ENCODE measurements around the gene FAM25G.
"Not testable (repeated sequence)": the region's sequence is repeated elsewhere in the genome, so short reads cannot be mapped to it uniquely, and the experiment has no call there.

Gene FAM25G
- total RNA-seq: 0 reads per million in 3 donors

DNA sequence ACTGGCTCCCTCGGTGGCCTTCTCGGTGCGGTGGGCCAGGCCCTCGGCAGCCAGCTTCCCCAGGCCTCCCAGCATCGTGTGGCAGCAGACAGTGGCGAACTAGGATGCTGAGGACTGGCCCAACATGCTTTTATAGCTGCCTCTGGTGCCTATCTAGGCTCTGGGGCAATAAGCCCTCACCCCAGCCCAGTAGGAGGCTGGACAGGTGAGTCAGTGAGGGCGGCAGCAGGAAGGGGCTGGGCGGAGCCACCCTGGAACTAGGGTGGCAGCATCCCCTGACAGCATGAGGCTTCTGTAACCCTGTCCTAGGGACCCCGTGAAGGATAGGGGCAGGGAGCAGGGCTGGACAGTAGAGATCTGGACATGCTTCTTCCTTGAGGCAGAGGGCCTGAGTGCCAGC is at the start of gene FAM25G:
TSS of gene FAM25G (minus strand) at position 101 of the 400 bp plus-strand sequence. CDS start at position 75, 26 bp downstream.
- not testable (repeated sequence) for H3K4me3 ChIP-seq (ENCODE audit: insufficient read depth, low read depth, low read length, poor library complexity, severe bottlenecking)

DNA sequence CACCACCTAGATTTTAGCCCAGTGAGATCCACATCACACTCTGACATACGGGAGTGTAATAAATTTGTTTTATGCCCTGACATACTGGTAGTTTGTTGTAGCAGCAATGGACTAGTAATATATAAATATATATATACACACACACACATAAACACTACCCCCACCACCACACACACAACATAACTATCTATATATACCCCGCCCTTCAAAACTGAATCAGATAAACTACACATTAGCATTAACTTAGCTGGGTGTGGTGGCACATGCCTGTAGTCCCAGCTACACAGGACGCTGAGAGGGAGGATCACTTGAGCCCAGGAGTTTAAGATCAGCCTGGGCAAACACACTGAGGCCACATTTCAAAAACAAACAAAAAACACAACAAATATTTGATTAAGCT is 44.9 kb upstream of the FAM25G start:
- DNase-seq; H3K27ac ChIP-seq (ENCODE audit: insufficient read depth, low read length, poor library complexity, severe bottlenecking); H3K4me3 ChIP-seq (ENCODE audit: insufficient read depth, low read depth, low read length, poor library complexity, severe bottlenecking); H3K9me3 ChIP-seq (ENCODE audit: control insufficient read depth, low read length); H3K36me3 ChIP-seq (ENCODE audit: control insufficient read depth, insufficient read depth, low read length); H3K4me1 ChIP-seq (ENCODE audit: control insufficient read depth, insufficient read depth, low read length, poor library complexity, severe bottlenecking); H3K27me3 ChIP-seq (replicated peaks; ENCODE audit: control insufficient read depth, insufficient read depth, low read length, poor library complexity, severe bottlenecking): not testable (repeated sequence)

More for the DNA sequence above, at the start of gene FAM25G:
- not testable (repeated sequence) for H3K4me1 ChIP-seq (ENCODE audit: control insufficient read depth, insufficient read depth, low read length, poor library complexity, severe bottlenecking); H3K27ac ChIP-seq (ENCODE audit: insufficient read depth, low read length, poor library complexity, severe bottlenecking); H3K36me3 ChIP-seq (ENCODE audit: control insufficient read depth, insufficient read depth, low read length); H3K27me3 ChIP-seq (replicated peaks; ENCODE audit: control insufficient read depth, insufficient read depth, low read length, poor library complexity, severe bottlenecking); DNase-seq; H3K9me3 ChIP-seq (ENCODE audit: control insufficient read depth, low read length)

DNA sequence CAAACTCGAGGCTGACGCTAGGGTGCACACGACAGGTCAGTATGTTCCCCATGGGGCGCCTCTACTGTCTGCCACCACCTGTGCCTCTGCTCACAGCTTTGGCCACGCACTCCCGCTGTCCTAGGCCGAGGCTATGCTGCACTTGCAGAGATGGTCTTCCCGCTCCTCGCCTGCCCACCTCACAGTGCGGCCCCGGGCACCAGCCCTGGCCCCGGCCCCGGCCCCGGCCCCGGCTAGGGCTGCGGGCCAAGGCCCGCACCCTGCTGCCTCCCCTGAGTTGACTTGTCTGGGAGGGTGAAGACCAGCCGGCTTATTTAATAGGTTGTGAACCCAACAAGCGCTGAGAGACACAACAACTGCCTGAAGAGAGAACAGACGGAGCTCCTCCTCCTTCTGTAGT is 32.0 kb upstream of the FAM25G start, which contains the start of gene AGAP9:
TSS of gene AGAP9 (minus strand) at position 164 of the 400 bp plus-strand sequence. CDS start at position 52, 112 bp downstream.
- H3K9me3 ChIP-seq (ENCODE audit: control insufficient read depth, low read length); DNase-seq; H3K4me1 ChIP-seq (ENCODE audit: control insufficient read depth, insufficient read depth, low read length, poor library complexity, severe bottlenecking); H3K27me3 ChIP-seq (replicated peaks; ENCODE audit: control insufficient read depth, insufficient read depth, low read length, poor library complexity, severe bottlenecking); H3K36me3 ChIP-seq (ENCODE audit: control insufficient read depth, insufficient read depth, low read length); H3K27ac ChIP-seq (ENCODE audit: insufficient read depth, low read length, poor library complexity, severe bottlenecking); H3K4me3 ChIP-seq (ENCODE audit: insufficient read depth, low read depth, low read length, poor library complexity, severe bottlenecking): not testable (repeated sequence)

DNA sequence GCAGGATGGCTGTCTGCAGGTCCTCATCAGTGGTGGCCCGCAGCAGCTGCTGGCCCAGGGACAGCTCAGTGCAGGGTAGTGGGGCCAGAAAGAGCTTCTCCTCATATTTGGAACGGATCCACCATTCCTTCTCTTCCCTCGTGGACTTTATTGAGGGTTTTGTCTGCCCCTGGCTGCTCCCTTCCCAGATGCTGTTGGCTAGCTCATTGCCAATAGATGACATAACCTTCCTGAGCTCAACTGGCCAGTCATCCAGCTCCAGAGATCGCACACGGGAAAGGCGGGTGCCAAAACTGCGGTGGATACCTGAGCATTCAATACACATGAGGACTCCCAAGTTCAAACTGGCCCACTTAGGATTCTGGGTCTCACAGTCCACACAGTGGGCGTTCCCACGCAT is 10.8 kb upstream of the FAM25G start:
- DNase-seq: not testable (repeated sequence)

DNA sequence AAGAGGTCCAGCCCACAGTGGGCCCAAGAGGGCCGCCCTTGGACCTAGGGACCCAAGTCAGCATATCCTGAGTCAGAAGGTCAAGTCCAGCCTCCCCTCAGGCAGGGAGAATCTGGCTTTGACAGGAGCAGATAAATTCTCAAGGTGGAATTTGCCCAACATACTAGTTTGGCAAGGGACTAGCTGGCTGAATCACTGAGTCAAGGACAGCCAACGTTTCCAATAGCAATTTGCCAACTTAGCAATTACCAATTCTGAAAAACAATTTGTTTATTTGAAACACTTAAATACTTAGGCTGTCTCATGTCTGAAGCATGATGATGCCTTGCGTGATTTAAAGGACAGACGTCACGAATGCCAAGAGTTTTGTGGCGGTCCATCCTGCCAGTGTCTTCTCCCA is 2.7 kb upstream of the FAM25G start:
- not testable (repeated sequence) for H3K4me1 ChIP-seq (ENCODE audit: control insufficient read depth, insufficient read depth, low read length, poor library complexity, severe bottlenecking); H3K4me3 ChIP-seq (ENCODE audit: insufficient read depth, low read depth, low read length, poor library complexity, severe bottlenecking); H3K9me3 ChIP-seq (ENCODE audit: control insufficient read depth, low read length); H3K36me3 ChIP-seq (ENCODE audit: control insufficient read depth, insufficient read depth, low read length); DNase-seq; H3K27me3 ChIP-seq (replicated peaks; ENCODE audit: control insufficient read depth, insufficient read depth, low read length, poor library complexity, severe bottlenecking); H3K27ac ChIP-seq (ENCODE audit: insufficient read depth, low read length, poor library complexity, severe bottlenecking)

More for the DNA sequence above, 10.8 kb upstream of the FAM25G start:
- H3K36me3 ChIP-seq (ENCODE audit: control insufficient read depth, insufficient read depth, low read length); H3K27ac ChIP-seq (ENCODE audit: insufficient read depth, low read length, poor library complexity, severe bottlenecking); H3K4me1 ChIP-seq (ENCODE audit: control insufficient read depth, insufficient read depth, low read length, poor library complexity, severe bottlenecking); H3K4me3 ChIP-seq (ENCODE audit: insufficient read depth, low read depth, low read length, poor library complexity, severe bottlenecking); H3K9me3 ChIP-seq (ENCODE audit: control insufficient read depth, low read length); H3K27me3 ChIP-seq (replicated peaks; ENCODE audit: control insufficient read depth, insufficient read depth, low read length, poor library complexity, severe bottlenecking): not testable (repeated sequence)

DNA sequence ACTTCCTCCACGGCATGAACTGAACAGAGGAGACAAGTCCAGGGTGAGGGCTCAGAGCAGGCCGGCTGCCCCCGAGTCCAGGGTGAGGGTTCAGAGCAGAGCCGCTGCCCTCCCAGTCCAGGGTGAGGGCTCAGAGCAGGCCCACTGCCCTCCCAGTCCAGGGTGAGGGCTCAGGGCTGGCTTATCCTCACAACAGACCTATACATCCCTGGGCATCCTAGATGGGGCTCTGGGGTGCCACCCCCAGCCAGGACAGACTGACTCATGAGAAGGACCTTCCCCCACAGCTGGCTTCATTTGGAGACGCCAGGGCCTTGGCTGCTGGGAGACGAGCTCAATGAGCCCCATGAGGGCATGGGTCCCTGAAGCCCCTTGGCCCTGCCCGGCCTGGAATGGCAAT is 1.9 kb downstream of the FAM25G start:
- H3K27me3 ChIP-seq (replicated peaks; ENCODE audit: control insufficient read depth, insufficient read depth, low read length, poor library complexity, severe bottlenecking); H3K9me3 ChIP-seq (ENCODE audit: control insufficient read depth, low read length); H3K36me3 ChIP-seq (ENCODE audit: control insufficient read depth, insufficient read depth, low read length); DNase-seq; H3K4me1 ChIP-seq (ENCODE audit: control insufficient read depth, insufficient read depth, low read length, poor library complexity, severe bottlenecking); H3K4me3 ChIP-seq (ENCODE audit: insufficient read depth, low read depth, low read length, poor library complexity, severe bottlenecking); H3K27ac ChIP-seq (ENCODE audit: insufficient read depth, low read length, poor library complexity, severe bottlenecking): not testable (repeated sequence)

DNA sequence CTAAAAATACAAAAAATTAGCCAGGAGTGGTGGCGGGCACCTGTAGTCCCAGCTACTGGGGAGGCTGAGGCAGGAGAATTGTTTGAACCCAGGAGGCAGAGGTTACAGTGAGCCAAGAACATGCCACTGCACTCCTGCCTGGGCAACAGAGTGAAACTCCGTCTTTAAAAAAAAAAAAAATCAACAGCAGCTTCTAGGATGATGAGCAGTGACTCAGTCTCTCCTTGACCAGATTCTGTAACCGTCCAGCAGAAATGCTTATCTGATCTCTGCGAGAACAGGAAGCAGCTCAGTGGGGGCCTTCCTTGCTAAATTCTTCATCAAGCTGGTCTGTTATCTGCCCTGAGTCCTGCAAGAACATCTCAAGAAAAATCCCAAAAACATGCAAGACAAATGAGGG is 5.6 kb downstream of the FAM25G start:
- not testable (repeated sequence) for H3K27me3 ChIP-seq (replicated peaks; ENCODE audit: control insufficient read depth, insufficient read depth, low read length, poor library complexity, severe bottlenecking); H3K4me3 ChIP-seq (ENCODE audit: insufficient read depth, low read depth, low read length, poor library complexity, severe bottlenecking)

DNA sequence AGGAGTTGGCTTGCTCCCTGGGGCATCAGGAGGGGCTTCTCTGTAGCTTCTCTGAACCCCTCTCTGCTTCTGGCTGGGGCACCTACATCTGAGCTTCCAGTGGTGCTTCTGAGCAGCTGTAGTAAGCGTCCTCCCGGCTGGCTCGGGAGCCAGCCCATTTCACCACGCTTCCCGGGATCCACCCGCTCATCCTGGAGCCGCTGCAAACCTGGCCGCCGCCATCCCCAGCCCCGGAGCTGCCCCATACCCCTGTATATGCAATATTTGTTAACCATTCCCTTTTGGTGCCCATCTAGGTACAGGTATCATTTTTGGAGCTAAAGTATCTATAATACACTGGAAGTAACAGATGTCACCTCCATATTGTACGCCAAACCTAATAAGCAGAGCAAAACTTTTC is 6.7 kb downstream of the FAM25G start:
- not testable (repeated sequence) for DNase-seq; H3K27ac ChIP-seq (ENCODE audit: insufficient read depth, low read length, poor library complexity, severe bottlenecking); H3K27me3 ChIP-seq (replicated peaks; ENCODE audit: control insufficient read depth, insufficient read depth, low read length, poor library complexity, severe bottlenecking); H3K4me3 ChIP-seq (ENCODE audit: insufficient read depth, low read depth, low read length, poor library complexity, severe bottlenecking); H3K36me3 ChIP-seq (ENCODE audit: control insufficient read depth, insufficient read depth, low read length); H3K9me3 ChIP-seq (ENCODE audit: control insufficient read depth, low read length); H3K4me1 ChIP-seq (ENCODE audit: control insufficient read depth, insufficient read depth, low read length, poor library complexity, severe bottlenecking)

More for the DNA sequence above, 5.6 kb downstream of the FAM25G start:
- not testable (repeated sequence) for H3K27ac ChIP-seq (ENCODE audit: insufficient read depth, low read length, poor library complexity, severe bottlenecking); DNase-seq; H3K4me1 ChIP-seq (ENCODE audit: control insufficient read depth, insufficient read depth, low read length, poor library complexity, severe bottlenecking); H3K9me3 ChIP-seq (ENCODE audit: control insufficient read depth, low read length); H3K36me3 ChIP-seq (ENCODE audit: control insufficient read depth, insufficient read depth, low read length)

DNA sequence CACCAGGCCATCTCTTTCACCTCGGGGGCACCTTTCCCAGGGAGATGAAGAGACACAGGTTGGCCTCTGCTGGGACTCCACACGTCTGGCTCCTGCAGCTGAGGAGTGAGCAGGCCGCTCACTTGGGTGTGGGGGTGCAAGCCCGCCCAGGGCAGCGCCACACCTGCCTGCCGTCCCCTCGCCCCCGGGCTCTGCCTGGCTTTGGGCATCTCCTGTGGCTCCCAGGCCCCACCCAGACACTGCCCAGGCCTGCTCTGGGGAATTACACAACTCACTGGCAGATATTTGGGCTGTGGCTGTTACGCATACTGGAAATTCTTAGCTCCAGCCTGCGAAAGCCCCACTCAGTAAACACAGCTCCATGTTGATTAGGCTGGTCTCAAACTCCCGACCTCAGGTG is 7.6 kb downstream of the FAM25G start, which contains the start of gene ANXA8:
TSS of gene ANXA8 (minus strand) at position 193 of the 400 bp plus-strand sequence. CDS start at position 11, 182 bp downstream.
- not testable (repeated sequence) for H3K4me3 ChIP-seq (ENCODE audit: insufficient read depth, low read depth, low read length, poor library complexity, severe bottlenecking)

DNA sequence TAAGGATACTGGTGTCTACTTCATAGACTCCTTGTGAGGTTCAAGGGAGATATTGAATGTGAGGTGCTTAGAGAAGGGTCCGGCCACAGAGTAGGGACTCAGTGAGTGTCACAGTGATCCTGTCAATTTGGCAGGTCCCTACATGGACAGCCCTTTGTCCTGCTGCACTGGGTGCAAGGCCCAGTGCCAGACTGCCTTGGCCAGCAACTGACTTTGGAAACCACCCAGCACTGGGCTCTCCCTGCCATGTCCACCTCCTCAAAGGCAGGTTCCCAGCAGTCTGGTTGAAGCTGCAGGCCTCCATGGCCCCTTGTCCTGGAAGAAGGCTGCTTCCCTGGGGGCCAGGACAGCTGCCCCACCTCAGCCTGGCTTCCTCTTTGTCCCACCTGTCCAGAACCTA is 9.1 kb downstream of the FAM25G start:
- not testable (repeated sequence) for DNase-seq; H3K27me3 ChIP-seq (replicated peaks; ENCODE audit: control insufficient read depth, insufficient read depth, low read length, poor library complexity, severe bottlenecking); H3K4me3 ChIP-seq (ENCODE audit: insufficient read depth, low read depth, low read length, poor library complexity, severe bottlenecking); H3K36me3 ChIP-seq (ENCODE audit: control insufficient read depth, insufficient read depth, low read length); H3K9me3 ChIP-seq (ENCODE audit: control insufficient read depth, low read length); H3K4me1 ChIP-seq (ENCODE audit: control insufficient read depth, insufficient read depth, low read length, poor library complexity, severe bottlenecking); H3K27ac ChIP-seq (ENCODE audit: insufficient read depth, low read length, poor library complexity, severe bottlenecking)

More for the DNA sequence above, 7.6 kb downstream of the FAM25G start, which contains the start of gene ANXA8:
- not testable (repeated sequence) for DNase-seq; H3K9me3 ChIP-seq (ENCODE audit: control insufficient read depth, low read length); H3K27ac ChIP-seq (ENCODE audit: insufficient read depth, low read length, poor library complexity, severe bottlenecking); H3K36me3 ChIP-seq (ENCODE audit: control insufficient read depth, insufficient read depth, low read length); H3K27me3 ChIP-seq (replicated peaks; ENCODE audit: control insufficient read depth, insufficient read depth, low read length, poor library complexity, severe bottlenecking); H3K4me1 ChIP-seq (ENCODE audit: control insufficient read depth, insufficient read depth, low read length, poor library complexity, severe bottlenecking)
